NCI-H2196 treated with DMSO at 0.1 percent for 48 hours (cell line): ENCODE data around the gene TNNT1.

Experiments used
- DNase-seq: peaks from one replicate; lab custom pipeline; 2025; ENCODE audit not compliant: unreplicated experiment; lab: John Stamatoyannopoulos, UW

TNNT1 gene

GRCh38 chr19:55091126-55091910 is 57.7 kb downstream of the TNNT1 start:
- DNase-seq = no peak

DNA sequence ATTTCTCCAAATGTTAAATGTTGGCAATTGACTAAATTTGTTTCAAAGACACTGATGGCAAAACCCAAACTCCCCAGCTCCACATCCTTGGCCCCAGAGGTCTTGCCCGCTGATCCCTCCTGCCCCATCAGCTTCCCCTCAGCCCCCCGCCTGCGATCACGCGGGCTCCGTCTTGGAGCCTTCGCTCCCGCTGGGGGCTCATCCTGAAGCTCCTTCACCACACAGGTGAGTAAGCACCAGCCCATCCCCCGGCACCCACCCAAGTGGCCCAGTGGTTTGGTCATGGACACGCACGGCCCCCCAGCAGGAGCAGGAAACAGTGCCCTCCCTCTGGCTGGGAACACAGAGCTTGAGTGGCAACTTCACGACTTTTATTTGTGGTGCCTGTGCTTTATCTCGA is 58.4 kb downstream of the TNNT1 start:
- no peak for DNase-seq

DNA sequence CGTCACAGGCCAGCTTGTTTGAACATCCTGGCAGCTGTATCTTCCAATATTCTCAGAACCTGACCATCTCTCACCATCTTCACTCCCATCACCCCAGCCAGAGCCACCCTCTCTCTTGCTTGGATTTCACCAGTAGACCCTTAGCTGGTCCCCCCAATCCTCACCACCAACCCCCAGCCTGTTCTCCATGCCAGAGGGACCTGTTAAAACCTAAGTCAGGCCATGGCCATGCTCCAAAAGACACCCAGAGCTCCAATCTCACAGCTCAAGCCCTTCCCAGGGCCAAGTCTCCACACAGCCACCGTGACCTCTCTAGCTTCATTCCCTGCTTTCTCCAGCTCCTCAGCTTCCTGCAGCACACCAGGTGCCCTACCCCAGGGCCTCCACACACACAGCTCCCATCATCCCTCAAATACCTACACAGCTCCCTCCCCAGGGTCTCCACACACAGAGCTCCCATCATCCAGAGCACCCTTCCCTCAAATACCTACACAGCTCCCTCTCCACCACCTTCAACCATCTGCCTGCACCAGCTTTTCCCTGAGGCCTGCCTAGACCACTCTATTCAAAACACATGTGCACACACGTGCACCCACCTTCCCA is 59.6 kb downstream of the TNNT1 start:
- DNase-seq = no peak

GRCh38 chr19:55088543-55089341 is 60.3 kb downstream of the TNNT1 start:
- DNase-seq = no peak

DNA sequence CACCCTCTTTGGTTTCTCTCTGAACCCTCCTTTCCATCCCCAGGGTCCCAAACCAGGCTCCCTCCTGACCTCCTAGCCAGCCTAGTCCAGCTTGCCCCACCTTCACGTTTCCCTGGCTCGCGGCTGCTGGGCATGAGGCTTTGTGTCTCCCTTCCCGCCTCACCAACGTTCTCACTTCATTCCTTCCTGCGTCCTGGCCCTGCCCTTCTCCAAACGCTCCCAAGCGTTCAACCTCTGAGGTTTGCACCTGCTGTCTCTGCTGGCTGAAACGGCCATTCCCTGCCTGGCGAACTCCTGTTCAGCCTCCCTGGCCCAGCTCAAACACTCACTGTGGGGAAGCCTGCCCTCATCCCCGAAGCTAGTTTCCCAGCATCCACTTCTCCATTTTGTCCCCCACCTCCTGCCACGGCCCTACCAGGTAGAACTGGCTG is 61.0 kb downstream of the TNNT1 start:
- DNase-seq = no peak

DNA sequence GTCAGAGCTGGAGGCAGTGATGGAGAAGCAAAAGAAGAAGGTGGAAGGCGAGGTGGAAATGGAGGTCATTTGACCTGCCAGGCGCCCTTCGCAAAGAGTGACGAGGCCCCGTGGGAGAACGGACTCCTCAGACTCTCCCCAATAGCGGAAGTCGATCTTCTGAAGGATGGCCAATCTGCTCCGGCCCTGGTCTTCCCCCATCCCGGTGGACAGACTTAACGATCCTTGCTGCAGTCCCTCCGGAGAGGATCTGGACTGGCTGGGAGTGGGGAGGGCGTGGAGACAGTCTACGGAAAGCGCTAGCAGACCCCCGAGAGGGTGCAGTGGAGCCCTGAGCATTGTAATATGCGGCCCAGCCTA is 61.5 kb downstream of the TNNT1 start:
- no peak for DNase-seq

DNA sequence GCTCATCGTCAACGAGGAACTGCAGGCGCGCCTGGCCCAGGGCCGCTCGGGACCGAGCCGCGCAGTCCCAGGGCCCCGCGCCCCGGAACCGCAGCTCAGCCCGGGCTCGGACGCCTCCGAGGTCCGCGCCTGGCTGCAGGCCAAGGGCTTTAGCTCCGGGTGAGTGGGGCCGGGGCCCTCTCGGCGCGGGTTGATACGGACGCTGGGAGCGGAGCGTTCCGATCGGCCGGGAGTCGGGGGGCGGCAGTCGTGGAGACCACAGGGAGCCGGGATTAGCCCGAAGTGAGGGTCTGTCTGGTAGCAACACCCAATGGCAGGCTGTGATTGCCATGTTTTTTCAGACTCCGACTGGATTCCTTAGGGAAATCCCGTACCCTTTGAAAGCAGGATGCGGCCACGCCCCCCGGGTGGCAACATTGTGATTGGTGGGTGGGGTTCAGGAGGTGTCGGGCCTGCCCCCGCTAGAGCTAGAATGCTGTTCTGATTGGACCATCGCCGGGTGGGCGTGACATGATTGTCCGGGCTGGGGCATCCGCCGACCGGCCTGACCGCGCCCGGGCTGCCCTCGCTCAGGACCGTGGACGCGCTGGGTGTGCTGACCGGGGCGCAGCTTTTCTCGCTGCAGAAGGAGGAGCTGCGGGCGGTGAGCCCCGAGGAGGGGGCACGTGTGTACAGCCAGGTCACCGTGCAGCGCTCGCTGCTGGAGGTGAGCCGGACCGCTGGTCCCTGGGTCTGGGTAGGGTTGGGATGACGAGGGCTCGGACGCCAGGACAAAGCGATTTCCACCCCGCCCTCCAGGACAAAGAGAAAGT is 62.1 kb downstream of the TNNT1 start:
- peak; percentile 84 for DNase-seq

DNA sequence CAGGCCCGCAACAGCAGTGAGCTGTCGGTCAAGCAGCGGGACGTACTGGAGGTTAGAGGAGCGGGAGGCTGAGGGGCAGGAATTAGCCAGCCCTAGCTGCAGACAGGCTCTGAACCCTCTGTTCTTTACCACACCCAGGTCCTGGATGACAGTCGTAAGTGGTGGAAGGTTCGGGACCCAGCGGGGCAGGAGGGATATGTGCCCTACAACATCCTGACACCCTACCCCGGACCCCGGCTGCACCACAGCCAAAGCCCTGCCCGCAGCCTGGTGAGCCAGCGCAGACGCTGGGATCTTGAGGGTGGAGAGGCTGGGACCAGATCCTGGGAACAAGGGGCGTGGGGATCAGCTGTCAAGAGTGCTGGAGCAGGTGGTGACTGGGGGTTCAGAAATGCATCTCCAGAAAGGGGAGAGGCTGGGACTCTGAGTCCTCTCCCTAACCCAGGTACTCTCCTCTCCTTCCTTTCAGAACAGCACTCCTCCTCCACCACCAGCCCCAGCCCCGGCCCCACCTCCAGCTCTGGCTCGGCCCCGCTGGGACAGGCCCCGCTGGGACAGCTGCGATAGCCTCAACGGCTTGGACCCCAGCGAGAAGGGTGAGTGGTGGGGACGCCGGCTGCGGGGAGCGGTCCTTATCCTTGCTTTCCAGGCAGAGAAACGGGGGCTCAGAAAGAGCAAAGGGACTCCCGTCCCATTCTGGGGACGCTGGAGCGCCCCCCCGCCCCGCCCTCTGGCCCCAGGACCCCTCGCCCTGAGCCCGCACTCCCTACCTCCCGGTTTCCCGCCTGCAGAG is 62.9 kb downstream of the TNNT1 start:
- DNase-seq = no peak

DNA sequence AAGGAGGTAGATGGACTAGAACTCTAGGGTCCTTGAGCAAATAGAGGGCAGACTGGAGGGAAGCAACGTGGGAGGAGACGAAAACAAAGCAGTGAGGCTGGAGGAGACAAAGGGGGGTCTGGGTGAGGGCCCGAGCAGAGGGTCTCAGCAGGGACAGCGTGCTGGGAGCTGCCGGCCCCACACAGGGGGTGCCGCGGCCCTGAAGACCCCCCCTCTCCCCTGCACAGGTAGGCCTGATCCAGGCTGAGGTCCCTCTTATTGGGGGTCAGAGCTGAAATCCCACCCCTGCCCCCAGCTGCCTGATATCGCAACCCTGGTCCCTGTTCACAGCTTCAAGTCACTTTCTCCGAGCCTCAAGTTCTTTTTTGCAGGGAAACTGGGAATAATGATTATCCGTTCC is 64.6 kb downstream of the TNNT1 start:
- DNase-seq = no peak

DNA sequence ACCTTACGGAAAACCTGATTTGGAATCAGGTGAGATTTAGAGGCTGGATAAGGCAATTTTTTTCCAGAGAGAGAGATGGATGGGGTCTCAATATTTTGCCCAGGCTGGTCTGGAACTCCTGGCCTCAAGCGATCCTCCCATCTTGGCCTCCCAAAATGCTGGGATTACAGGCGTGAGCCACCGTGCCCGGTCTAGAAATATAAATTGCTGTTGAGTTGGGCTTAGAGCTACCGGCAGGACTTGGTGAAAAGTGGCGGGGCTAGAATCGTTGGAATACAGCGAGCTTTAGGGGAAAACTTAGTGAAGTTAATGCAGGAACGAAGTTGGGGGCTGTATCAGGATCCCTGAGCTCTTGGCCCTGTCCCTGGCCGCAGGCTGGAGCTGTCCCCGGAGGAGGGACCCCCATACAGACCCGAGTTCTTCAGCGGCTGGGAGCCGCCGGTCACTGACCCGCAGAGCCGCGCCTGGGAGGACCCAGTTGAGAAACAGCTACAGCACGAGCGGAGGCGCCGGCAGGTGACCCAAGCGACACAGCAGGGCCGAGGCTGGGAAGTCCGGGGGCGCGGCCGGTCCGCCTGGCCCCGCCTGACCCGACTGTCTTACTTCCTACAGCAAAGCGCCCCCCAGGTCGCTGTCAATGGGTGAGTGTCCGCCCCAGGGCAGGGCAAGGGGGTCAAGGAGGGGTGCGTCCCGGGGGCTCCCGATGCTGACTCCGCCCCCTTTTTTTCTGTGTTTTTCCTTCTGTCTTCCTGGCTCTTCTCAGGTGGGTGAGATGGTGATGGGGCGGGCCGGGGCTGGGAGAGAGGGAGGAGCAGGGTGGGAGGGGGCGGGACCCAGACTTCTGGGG is 65.8 kb downstream of the TNNT1 start:
- no peak for DNase-seq
